ENCODE measurements around the gene ARSG. TPM values are rescaled to one million over a fixed set of nuclear protein-coding genes. Genes with fewer than 3 reads are reported as not detected.

ARSG gene
- total and polyA plus RNA-seq, 12 donors, result 0.95 to 6.2 (median 3.5) TPM

GRCh38 chr17:68291836-68292688, 767 bp downstream of the ARSG start:
- TF ChIP-seq CTCF (IDR thresholded peaks at IDR 0.05), result peak in 2 of 9 donors; percentile 6 to 8
- peaks cover 0 to 34% (median 14%) of the 10 kb centered on the region in 7 donors for H3K27me3 ChIP-seq
- intact Hi-C loops (cut with DNase I), result loop anchor here in 3 of 10 donors (5.0 to 10.0 kb wide), 3 partner anchors 85 to 103 kb away; no protein-coding TSS in a partner anchor
- H3K4me3 ChIP-seq, result peak overlapping the region; percentile 44 to 85 (median 72)
- H3K4me1 ChIP-seq, result peaks cover 4 to 67% (median 20%) of the 10 kb centered on the region in 9 donors
- 1% methylated on average over 76 of the region's 76 CpGs for WGBS, 2 donors
- no peaks in the 10 kb centered on the region for H3K36me3 ChIP-seq
- no peaks in the 10 kb centered on the region for H3K9me3 ChIP-seq
- peak; percentile 72 to 85 (median 81) for ATAC-seq
- peak; percentile 75 to 77 for DNase-seq
- H3K27ac ChIP-seq, result peak overlapping the region in 9 of 10 donors; percentile 34 to 98 (median 81)

DNA sequence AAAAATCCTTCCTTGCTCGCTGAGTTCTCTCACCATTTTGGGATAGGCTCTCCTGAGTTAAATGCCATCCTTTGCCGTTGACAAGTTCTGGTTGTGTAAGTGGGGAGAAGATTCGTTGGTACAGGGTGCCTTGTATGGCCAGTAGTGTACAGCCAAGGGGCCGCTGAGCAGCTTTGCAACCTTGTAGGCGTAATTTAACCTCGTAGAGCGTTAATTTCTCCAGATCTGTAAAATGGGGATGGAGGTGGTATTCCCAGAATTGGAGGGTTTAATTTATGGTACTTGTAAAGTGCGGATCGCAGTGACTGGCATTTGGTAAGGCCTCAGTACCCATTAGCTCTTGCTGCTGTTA, 1.4 kb downstream of the ARSG start:
- no peaks in the 10 kb centered on the region for H3K36me3 ChIP-seq
- no peak for TF ChIP-seq CTCF (IDR thresholded peaks at IDR 0.05)
- intact Hi-C loops (cut with DNase I), result loop anchor here in 3 of 10 donors (5.0 to 10.0 kb wide), 3 partner anchors 85 to 102 kb away; no protein-coding TSS in a partner anchor
- H3K4me1 ChIP-seq, result peaks cover 4 to 70% (median 20%) of the 10 kb centered on the region in 9 donors
- no peak for DNase-seq
- 44 to 51% methylated on average over 9 of the region's 9 CpGs for WGBS, 2 donors
- peaks cover 0 to 34% (median 14%) of the 10 kb centered on the region in 7 donors for H3K27me3 ChIP-seq
- peak overlapping the region in 8 of 10 donors; percentile 44 to 85 (median 72) for H3K4me3 ChIP-seq
- peak overlapping the region in 6 of 10 donors; percentile 68 to 98 (median 82) for H3K27ac ChIP-seq
- H3K9me3 ChIP-seq, result no peaks in the 10 kb centered on the region
- no peak for ATAC-seq

- Histone ChIP-seq H3K4me3 (no peak overlapping the region), H3K9me3 (no peaks in the 10 kb centered on the region), H3K36me3 (no peaks in the 10 kb centered on the region), H3K27me3 (peaks cover 0 to 34% (median 14%) of the 10 kb centered on the region in 7 donors), H3K4me1 (peaks cover 4 to 70% (median 20%) of the 10 kb centered on the region in 9 donors), H3K27ac (peak overlapping the region in 1 of 10 donors; percentile 3)
- no peak for TF ChIP-seq CTCF (IDR thresholded peaks at IDR 0.05)
- ATAC-seq (no peak), DNase-seq (no peak)
- 95 to 97% methylated on average over 6 of the region's 6 CpGs for WGBS, 2 donors
- intact Hi-C loops (cut with DNase I), result loop anchor here in 3 of 10 donors (5.0 to 10.0 kb wide), 3 partner anchors 84 to 101 kb away; no protein-coding TSS in a partner anchor
Observed at GRCh38 chr17:68293490-68294195, 2.3 kb downstream of the ARSG start.

- Histone ChIP-seq H3K4me3 (no peak overlapping the region), H3K4me1 (peaks cover 4 to 66% (median 20%) of the 10 kb centered on the region in 9 donors), H3K36me3 (no peaks in the 10 kb centered on the region), H3K27ac (peak overlapping the region in 1 of 10 donors; percentile 3), H3K9me3 (no peaks in the 10 kb centered on the region), H3K27me3 (peaks cover 0 to 34% (median 14%) of the 10 kb centered on the region in 7 donors)
- 73 to 78% methylated on average over 3 of the region's 3 CpGs for WGBS, 2 donors
- ATAC-seq (no peak), DNase-seq (no peak)
- intact Hi-C loops (cut with DNase I), result loop anchor here in 3 of 10 donors (5.0 to 10.0 kb wide), 3 partner anchors 83 to 101 kb away; no protein-coding TSS in a partner anchor
- no peak for TF ChIP-seq CTCF (IDR thresholded peaks at IDR 0.05)
Observed at GRCh38 chr17:68294196-68294555, 2.9 kb downstream of the ARSG start.
